ENCODE data around the gene AXIN1. TPM values are rescaled to one million over a fixed set of nuclear protein-coding genes. Genes with fewer than 3 reads are reported as not detected.

The AXIN1 gene
- total RNA-seq, 1 experiment from 2014 or later = 52.4 TPM

- no peak for DNase-seq
- no peak overlapping the region for H3K4me3 ChIP-seq (ENCODE audit: insufficient read depth, low read depth, low read length)
- no peaks in the 10 kb centered on the region for H3K27me3 ChIP-seq (ENCODE audit: control insufficient read depth, insufficient read depth, low read length)
- peaks cover 6% of the 10 kb centered on the region for H3K36me3 ChIP-seq (replicated peaks; ENCODE audit: control insufficient read depth, insufficient read depth, low read length)
These were observed 46.5 kb downstream of the AXIN1 start for GRCh38 chr16:305916-306626.

GRCh38 chr16:303760-304505, 48.6 kb downstream of the AXIN1 start:
- Histone ChIP-seq H3K27me3 (ENCODE audit: control insufficient read depth, insufficient read depth, low read length) (no peaks in the 10 kb centered on the region), H3K4me3 (ENCODE audit: insufficient read depth, low read depth, low read length) (no peak overlapping the region), H3K36me3 (replicated peaks; ENCODE audit: control insufficient read depth, insufficient read depth, low read length) (peaks cover 6% of the 10 kb centered on the region)
- DNase-seq = no peak

DNA sequence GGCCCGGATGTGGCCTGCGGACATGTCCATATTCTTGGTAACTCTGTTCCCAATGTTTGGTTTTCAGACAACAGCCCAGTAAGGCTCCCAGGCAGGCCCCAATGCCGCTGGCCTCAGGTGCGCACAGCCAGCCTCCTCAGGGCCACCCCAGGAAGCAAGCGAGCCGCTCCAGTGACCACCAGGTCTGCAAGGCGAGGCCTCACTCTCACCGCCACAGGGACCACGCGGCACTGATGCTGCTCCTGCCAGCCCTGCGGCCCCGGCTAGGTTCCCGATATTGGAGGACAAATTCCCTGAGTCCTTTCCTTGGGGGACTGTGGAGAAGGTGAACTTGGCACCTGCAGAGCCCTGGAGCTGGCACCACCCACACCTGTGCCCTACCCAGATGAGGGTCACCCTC, 50.6 kb downstream of the AXIN1 start:
- no peak overlapping the region for H3K4me3 ChIP-seq (ENCODE audit: insufficient read depth, low read depth, low read length)
- H3K36me3 ChIP-seq (replicated peaks; ENCODE audit: control insufficient read depth, insufficient read depth, low read length) = peaks cover 4% of the 10 kb centered on the region
- no peaks in the 10 kb centered on the region for H3K27me3 ChIP-seq (ENCODE audit: control insufficient read depth, insufficient read depth, low read length)
- DNase-seq = no peak

GRCh38 chr16:301235-301634, 51.3 kb downstream of the AXIN1 start:
- H3K36me3 ChIP-seq (replicated peaks; ENCODE audit: control insufficient read depth, insufficient read depth, low read length) = peaks cover 4% of the 10 kb centered on the region
- no peaks in the 10 kb centered on the region for H3K27me3 ChIP-seq (ENCODE audit: control insufficient read depth, insufficient read depth, low read length)
- H3K4me3 ChIP-seq (ENCODE audit: insufficient read depth, low read depth, low read length) = no peak overlapping the region
- no peak for DNase-seq

GRCh38 chr16:297832-298231, 54.7 kb downstream of the AXIN1 start:
- DNase-seq = no peak
- no peak overlapping the region for H3K4me3 ChIP-seq (ENCODE audit: insufficient read depth, low read depth, low read length)
- H3K27me3 ChIP-seq (ENCODE audit: control insufficient read depth, insufficient read depth, low read length) = no peaks in the 10 kb centered on the region
- H3K36me3 ChIP-seq (replicated peaks; ENCODE audit: control insufficient read depth, insufficient read depth, low read length) = peaks cover 4% of the 10 kb centered on the region

GRCh38 chr16:296806-297510, 55.6 kb downstream of the AXIN1 start:
- H3K36me3 ChIP-seq (replicated peaks; ENCODE audit: control insufficient read depth, insufficient read depth, low read length) = peaks cover 8% of the 10 kb centered on the region
- no peak for DNase-seq
- H3K27me3 ChIP-seq (ENCODE audit: control insufficient read depth, insufficient read depth, low read length) = no peaks in the 10 kb centered on the region
- no peak overlapping the region for H3K4me3 ChIP-seq (ENCODE audit: insufficient read depth, low read depth, low read length)

DNA sequence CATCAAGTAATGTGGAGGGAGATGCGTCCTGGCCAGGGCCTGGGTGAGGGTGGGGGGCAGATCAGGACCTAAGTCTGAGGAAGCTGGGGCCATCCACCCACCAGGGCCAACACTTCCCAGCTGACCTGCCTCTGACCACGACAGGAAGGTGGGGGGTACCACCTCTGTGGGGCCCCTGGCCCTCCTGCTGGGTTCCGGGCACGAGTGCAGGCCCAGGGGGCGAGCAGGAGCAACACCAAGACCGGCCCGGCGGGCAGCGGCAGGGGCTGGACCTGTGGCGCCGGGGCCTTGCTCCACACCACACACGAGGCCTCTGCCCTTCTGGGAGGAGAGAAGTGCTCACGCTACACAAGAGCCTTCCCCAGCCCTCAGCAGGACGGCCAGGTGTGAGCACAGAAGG, 56.2 kb downstream of the AXIN1 start:
- DNase-seq = no peak
- H3K36me3 ChIP-seq (replicated peaks; ENCODE audit: control insufficient read depth, insufficient read depth, low read length) = peaks cover 8% of the 10 kb centered on the region
- no peaks in the 10 kb centered on the region for H3K27me3 ChIP-seq (ENCODE audit: control insufficient read depth, insufficient read depth, low read length)
- no peak overlapping the region for H3K4me3 ChIP-seq (ENCODE audit: insufficient read depth, low read depth, low read length)

DNA sequence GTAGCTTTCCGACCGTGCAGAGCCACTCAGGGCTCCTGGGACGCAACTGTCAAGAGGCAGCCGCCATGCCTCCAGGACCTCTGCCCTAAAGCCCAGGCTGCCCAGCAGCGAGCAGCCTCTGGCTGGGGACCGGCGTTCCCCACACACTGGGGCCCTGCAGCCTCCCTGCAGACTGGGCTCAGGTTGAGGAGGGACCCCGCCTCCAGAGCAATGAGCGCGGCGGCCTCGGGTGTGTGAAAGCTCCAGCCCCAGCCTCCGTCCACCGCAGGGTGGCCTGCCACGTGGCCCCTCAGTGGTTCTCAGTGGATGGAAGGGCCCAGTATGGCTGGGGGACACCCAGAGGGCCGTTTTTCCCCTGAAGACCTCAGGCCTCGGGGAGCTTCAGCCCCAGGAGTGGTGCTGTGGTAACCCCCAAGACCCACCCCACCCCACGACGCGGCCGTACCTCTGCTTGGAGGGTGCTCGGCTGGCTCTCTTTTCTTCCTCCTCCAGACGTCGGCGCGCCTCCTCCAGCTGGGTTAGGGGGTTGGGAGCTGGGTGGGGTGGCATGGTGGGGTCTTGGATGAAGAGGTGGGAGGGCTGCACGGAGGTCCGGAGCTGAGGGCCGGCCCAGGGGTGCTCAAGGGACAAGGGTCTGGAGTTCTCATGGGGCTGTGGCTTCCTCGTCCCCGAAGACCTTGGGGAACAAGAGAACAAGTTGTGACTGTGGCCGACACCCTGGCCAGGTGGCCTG, 59.3 kb downstream of the AXIN1 start:
- Histone ChIP-seq H3K27me3 (ENCODE audit: control insufficient read depth, insufficient read depth, low read length) (no peaks in the 10 kb centered on the region), H3K36me3 (replicated peaks; ENCODE audit: control insufficient read depth, insufficient read depth, low read length) (peaks cover 8% of the 10 kb centered on the region), H3K4me3 (ENCODE audit: insufficient read depth, low read depth, low read length) (no peak overlapping the region)
- no peak for DNase-seq

DNA sequence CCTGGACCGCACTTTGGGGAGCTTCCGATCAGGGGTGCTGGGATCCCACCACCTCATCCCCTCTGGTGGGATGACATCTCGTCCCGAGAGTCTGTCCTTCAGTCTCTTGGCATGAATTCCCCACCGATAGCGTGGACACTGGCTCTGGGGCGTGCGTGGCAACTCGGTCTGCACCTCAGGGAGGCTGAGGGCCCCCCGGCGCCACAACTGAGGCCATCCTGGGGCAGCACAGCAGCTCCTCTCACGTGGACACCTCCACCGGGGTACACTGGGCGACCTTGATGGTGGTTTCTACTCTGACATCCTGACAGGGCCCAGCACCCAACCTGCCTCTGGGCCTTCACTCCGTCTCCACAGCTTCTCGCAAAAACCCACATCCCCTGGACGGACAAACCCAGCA, 61.0 kb downstream of the AXIN1 start:
- DNase-seq = no peak
- no peaks in the 10 kb centered on the region for H3K27me3 ChIP-seq (ENCODE audit: control insufficient read depth, insufficient read depth, low read length)
- peaks cover 7% of the 10 kb centered on the region for H3K36me3 ChIP-seq (replicated peaks; ENCODE audit: control insufficient read depth, insufficient read depth, low read length)
- no peak overlapping the region for H3K4me3 ChIP-seq (ENCODE audit: insufficient read depth, low read depth, low read length)

DNA sequence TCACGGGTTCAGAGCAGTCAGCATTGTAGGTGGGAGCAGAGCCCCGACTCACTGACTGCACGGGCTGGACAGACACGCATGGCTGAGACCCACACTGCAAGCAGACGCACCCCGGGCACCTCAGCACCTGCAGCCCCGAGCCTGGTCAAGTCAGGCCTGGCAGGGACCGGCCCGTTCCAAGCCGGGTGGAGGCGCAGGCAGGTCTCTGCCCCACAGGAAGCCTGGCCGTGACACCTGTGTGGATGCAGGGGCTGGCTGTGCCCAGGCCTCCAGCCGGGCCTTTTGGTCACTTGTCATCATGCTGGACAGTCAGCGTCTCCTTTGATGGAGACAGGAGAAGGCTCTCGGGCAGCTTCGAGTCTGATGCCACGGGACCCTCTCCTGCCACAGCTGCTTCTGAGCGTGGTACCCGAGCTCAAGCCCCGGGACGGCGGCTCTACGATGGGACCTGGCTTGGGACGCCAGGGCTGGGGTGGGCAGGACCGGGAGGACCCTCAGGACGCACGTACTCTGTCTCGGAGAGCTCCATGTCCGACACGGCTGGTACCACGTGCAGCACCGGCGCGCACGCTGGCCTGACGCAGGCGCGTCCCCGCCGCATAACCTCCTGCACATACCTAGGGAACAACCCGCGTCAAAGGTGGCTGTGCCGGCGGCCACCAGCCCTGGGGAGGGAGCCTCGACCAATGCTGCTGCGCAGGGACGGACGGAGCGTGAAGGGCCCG, 61.7 kb downstream of the AXIN1 start:
- no peak overlapping the region for H3K4me3 ChIP-seq (ENCODE audit: insufficient read depth, low read depth, low read length)
- H3K27me3 ChIP-seq (ENCODE audit: control insufficient read depth, insufficient read depth, low read length) = no peaks in the 10 kb centered on the region
- peaks cover 6% of the 10 kb centered on the region for H3K36me3 ChIP-seq (replicated peaks; ENCODE audit: control insufficient read depth, insufficient read depth, low read length)
- no peak for DNase-seq

DNA sequence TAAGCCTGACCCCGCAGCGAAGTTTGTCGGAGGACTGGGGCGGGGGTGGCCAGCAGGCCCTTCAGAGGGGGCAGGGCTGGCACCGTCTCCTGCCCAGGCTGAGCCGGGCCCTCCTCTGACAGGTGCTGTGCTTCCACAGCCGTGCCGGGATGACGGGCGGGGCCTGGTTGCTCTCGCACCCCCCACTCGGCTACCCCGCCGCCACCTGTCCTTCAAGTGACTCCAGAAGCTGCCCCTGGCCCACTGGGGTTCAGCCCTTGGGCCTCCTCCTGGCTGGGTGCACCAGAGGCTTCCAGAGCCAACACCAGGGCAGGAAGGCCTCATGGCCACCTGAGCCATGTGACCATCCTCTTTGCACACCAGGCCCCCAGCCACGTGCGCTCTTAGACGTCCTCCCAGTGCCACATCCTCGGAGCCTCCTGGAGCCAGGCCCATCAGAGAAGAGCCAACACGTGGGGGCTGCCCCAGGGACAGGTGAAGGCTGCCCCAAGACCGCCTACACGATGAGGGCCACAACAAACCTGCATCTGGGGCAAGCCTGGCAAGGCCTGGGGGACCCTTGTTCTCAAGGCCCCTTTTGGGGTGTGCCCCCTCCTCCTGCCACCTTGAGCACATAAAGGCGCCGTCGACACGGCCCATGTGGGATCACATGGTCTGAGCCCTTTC, 62.4 kb downstream of the AXIN1 start:
- no peak for DNase-seq
- no peak overlapping the region for H3K4me3 ChIP-seq (ENCODE audit: insufficient read depth, low read depth, low read length)
- peaks cover 6% of the 10 kb centered on the region for H3K36me3 ChIP-seq (replicated peaks; ENCODE audit: control insufficient read depth, insufficient read depth, low read length)
- H3K27me3 ChIP-seq (ENCODE audit: control insufficient read depth, insufficient read depth, low read length) = no peaks in the 10 kb centered on the region

DNA sequence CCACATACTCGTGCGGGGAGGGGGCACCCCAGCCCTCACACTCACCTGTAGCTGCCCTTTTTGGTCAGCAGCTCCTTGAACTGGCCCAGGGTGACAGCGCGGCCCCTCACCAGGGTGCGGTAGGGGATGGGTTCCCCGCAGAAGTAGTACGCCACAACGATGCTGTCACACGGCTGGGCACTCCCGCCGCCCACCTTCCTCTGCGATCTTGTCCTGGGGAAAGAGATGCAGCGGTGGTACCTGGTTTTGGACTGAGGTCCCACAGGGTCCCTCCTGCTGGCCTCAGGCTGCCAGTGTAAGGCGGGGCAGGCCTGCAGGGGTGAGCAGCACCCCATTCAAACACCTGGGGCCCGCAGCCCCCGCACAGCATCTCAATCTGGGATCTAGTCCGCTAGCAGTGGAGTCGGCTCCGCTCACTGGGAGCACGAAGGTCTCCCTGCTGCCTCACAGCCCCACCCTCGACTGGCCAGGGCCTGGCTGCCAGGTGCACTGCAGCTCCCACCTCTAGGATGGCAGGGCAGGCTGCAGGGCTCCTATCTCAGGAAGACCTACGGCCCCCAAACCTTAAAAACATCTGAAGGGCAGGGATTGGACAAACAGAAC, 63.0 kb downstream of the AXIN1 start:
- no peak for DNase-seq
- Histone ChIP-seq H3K4me3 (ENCODE audit: insufficient read depth, low read depth, low read length) (no peak overlapping the region), H3K27me3 (ENCODE audit: control insufficient read depth, insufficient read depth, low read length) (no peaks in the 10 kb centered on the region), H3K36me3 (replicated peaks; ENCODE audit: control insufficient read depth, insufficient read depth, low read length) (peaks cover 6% of the 10 kb centered on the region)

Measured in H7 (cell line).